B cell (primary cell): ENCODE measurements around the gene PPP1R7. TPM values are rescaled to one million over a fixed set of nuclear protein-coding genes. Genes with fewer than 3 reads are reported as not detected.

ENCODE experiments used
- ATAC-seq: fragments of 200-7000 bp; cut with Tn5 transposase; one replicate; pipeline ENCODE4 v1.10.0; 2021; ENCODE audit warnings: low read depth, mild to moderate bottlenecking, moderate number of reproducible peaks, moderate library complexity
- CTCF ChIA-PET: fragments of 350-600 bp; sonication (Branson Sonifier 250); formaldehyde crosslinking; loops from one replicate; lab custom pipeline; 2021; ENCODE audit warnings: antibody characterized with exemption, inconsistent platforms; lab: Charles Lee
- POLR2A ChIA-PET: fragments of 350-600 bp; sonication (Branson Sonifier 250); formaldehyde crosslinking; loops from one replicate; lab custom pipeline; 2021; ENCODE audit warnings: antibody characterized with exemption; lab: Charles Lee
- DNase-seq: peaks from one replicate; pipeline ENCODE4 v3.0.0; 2013
- H2AFZ ChIP-seq: 2 replicates; pipeline ENCODE4 v1.6.1; 2012; ENCODE audit warnings: mild to moderate bottlenecking, low read depth, low read length; ENCODE audit not compliant: insufficient read depth, poor library complexity, severe bottlenecking
- H3K27ac ChIP-seq, 2 donors: 1 replicate in 1 of 2; 2 replicates in 1 of 2; pipeline ENCODE4 v1.5.1; 2012 to 2013; ENCODE audit warnings: low read length in 2 of 2, mild to moderate bottlenecking in 2 of 2, moderate library complexity in 1 of 2
- H3K27me3 ChIP-seq, 4 experiments: fragments of 200-600 bp in 1 of 4; sonication (generic) in 1 of 4; replicated peaks in 1 of 4; 1 replicate in 2 of 4; 2 replicates in 2 of 4; pipeline versions ENCODE4 v1.6.1 to v1.7.0; 2013 to 2016; ENCODE audit warnings: low read length in 3 of 4, mild to moderate bottlenecking in 2 of 4, mixed read lengths in 1 of 4, moderate library complexity in 1 of 4; ENCODE audit not compliant: insufficient read depth in 4 of 4, control insufficient read depth in 3 of 4; ENCODE audit errors: control extremely low read depth in 1 of 4
- H3K36me3 ChIP-seq, 2 experiments: replicated peaks in 1 of 2; 1 replicate in 1 of 2; 2 replicates in 1 of 2; pipeline versions ENCODE4 v1.6.1 to v1.7.1; 2013; ENCODE audit warnings: low read length in 1 of 2; ENCODE audit not compliant: insufficient read depth in 2 of 2, control insufficient read depth in 1 of 2; ENCODE audit errors: control extremely low read depth in 1 of 2, extremely low read depth in 1 of 2
- H3K4me1 ChIP-seq, 2 donors: fragments of 200-600 bp in 1 of 2; sonication (generic) in 1 of 2; 1 replicate in 1 of 2; 2 replicates in 1 of 2; pipeline versions ENCODE4 v1.5.1 to v1.6.1; 2013 to 2017; ENCODE audit warnings: low read length in 2 of 2; ENCODE audit not compliant: control insufficient read depth in 2 of 2, insufficient read depth in 2 of 2
- H3K4me2 ChIP-seq: replicated peaks from 2 replicates; pipeline ENCODE3; 2012; ENCODE audit warnings: mild to moderate bottlenecking, low read depth, low read length; ENCODE audit not compliant: poor library complexity, severe bottlenecking
- H3K4me3 ChIP-seq, 5 experiments: fragments of 200-600 bp in 1 of 5; sonication (generic) in 1 of 5; 1 replicate in 3 of 5; 2 replicates in 2 of 5; pipeline versions ENCODE4 v1.5.1 to v1.7.0; 2011 to 2016; ENCODE audit warnings: low read length in 4 of 5, mild to moderate bottlenecking in 4 of 5, low read depth in 2 of 5, control low read depth in 1 of 5, moderate library complexity in 1 of 5; ENCODE audit not compliant: insufficient read depth in 1 of 5; ENCODE audit errors: control extremely low read depth in 1 of 5, extremely low read depth in 1 of 5
- H3K79me2 ChIP-seq: fragments of 200-600 bp; sonication (generic); one replicate; pipeline ENCODE4 v1.6.0; 2016; ENCODE audit warnings: low read length; ENCODE audit not compliant: control insufficient read depth, insufficient read depth
- H3K9ac ChIP-seq: fragments of 200-600 bp; sonication (generic); 2 replicates; pipeline ENCODE4 v1.6.1; 2017; ENCODE audit warnings: mild to moderate bottlenecking, low read length, moderate library complexity
- H3K9me3 ChIP-seq, 3 donors: one replicate each; pipeline versions ENCODE4 v1.6.1 to v1.7.1; 2013; ENCODE audit warnings: low read length in 2 of 3; ENCODE audit not compliant: control insufficient read depth in 2 of 3, insufficient read depth in 1 of 3; ENCODE audit errors: control extremely low read depth in 1 of 3
- H4K20me1 ChIP-seq: 2 replicates; pipeline ENCODE4 v1.6.0; 2012; ENCODE audit warnings: mild to moderate bottlenecking, low read length; ENCODE audit not compliant: insufficient read depth, control insufficient read depth, poor library complexity, severe bottlenecking
- H3K27ac Mint-ChIP-seq: one replicate; pipeline ENCODE4 v1.8.0; 2021; ENCODE audit warnings: mixed read lengths
- H3K27me3 Mint-ChIP-seq: one replicate; pipeline ENCODE4 v1.8.0; 2021; ENCODE audit warnings: mixed read lengths
- H3K4me1 Mint-ChIP-seq: one replicate; pipeline ENCODE4 v1.8.0; 2021; ENCODE audit warnings: mixed read lengths
- H3K4me3 Mint-ChIP-seq: one replicate; pipeline ENCODE4 v1.8.0; 2021; ENCODE audit warnings: mixed read lengths
- H3K9me3 Mint-ChIP-seq: one replicate; pipeline ENCODE4 v1.8.0; 2022; ENCODE audit warnings: mixed read lengths; ENCODE audit not compliant: insufficient read depth
- EZH2 ChIP-seq: IDR thresholded peaks from 2 replicates; pipeline ENCODE4 v1.6.1; 2012; ENCODE audit warnings: borderline replicate concordance, low read depth, mild to moderate bottlenecking, moderate library complexity, low read length; ENCODE audit not compliant: insufficient read depth, poor library complexity, severe bottlenecking
- WGBS: methylation state at CpG from one replicate; pipeline ENCODE4 v1.1.5; 2013; ENCODE audit warnings: missing lambda C conversion rate; ENCODE audit not compliant: insufficient coverage; 5-methylcytosine and 5-hydroxymethylcytosine counted together
- intact Hi-C: fragments of 100-400 bp; cut with micrococcal nuclease; formaldehyde crosslinking; loops from one replicate; pipeline ENCODE4 v1.10.0; 2022
- polyA plus RNA-seq: library from polyadenylated mRNA; depleted of rRNA; stranded (reverse); fragments of >200 nt; gene quantifications from 2 replicates; pipeline ENCODE4 v1.2.3, GENCODE V29; 2012
- total RNA-seq, 2 donors: library from RNA; stranded (reverse); fragments of 120-200 nt in 1 of 2; gene quantifications; 1 replicate in 1 of 2; 2 replicates in 1 of 2; pipeline versions ENCODE4 v1.2.3 to v1.2.4, GENCODE V29; 2013 to 2022
- TF ChIP-seq, protein P1 (sequence below): fragments of 200-600 bp; IDR thresholded peaks from one replicate; pipeline ENCODE4 v1.8.0; 2022; ENCODE audit warnings: antibody characterized with exemption, mild to moderate bottlenecking

PPP1R7 gene
- total and polyA plus RNA-seq, 2 donors (not counting 1 experiment from before 2014, with no cell fraction given), result 37.7 to 50.9 TPM

DNA sequence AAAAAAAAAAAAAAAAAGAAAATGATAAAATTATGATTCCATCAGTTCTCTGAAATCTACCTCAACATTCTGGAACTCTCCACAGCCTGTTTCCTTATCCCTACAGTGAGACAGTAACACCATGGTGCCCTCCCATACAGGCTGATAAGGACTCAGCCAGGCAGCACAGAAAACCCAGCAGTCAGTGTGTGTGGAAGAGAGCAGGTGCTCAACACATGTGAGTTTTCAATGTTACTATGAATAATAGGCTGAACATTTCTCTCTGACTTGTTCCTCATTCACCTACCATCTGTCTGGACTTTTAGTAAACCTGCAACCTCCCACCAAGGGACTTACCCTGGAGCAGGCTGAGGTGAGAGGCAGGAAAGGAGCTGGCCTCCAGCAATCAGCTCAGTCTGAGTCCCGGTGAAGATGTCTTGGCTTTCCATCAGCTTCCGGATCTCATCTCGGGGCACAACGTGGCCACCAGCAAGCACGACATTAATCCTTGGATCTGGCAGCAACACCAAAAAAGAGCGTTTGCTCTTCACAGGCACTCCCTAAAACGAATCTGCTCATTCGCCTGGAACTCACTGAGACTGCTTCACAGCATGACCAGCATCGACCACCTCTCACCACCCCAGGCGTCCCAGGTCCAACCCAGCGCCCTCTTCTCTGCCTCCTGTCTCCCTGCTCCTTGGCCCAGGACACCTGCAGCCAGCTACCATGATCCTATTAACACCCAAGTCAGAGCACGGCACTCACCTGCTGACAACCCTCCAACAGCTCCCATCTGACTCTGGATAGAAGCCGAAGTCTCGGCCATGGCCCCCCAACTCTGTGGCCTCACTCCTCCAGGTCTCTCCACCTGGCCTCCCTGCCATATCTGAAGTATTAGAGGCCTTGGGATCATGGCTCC lies 17.5 kb upstream of the PPP1R7 start:
- Mint-ChIP-seq H3K4me3 (peak overlapping the region; percentile 23), H3K27ac (peak overlapping the region; percentile 79), H3K9me3 (no peaks in the 10 kb centered on the region), H3K4me1 (peaks cover 32% of the 10 kb centered on the region), H3K27me3 (no peaks in the 10 kb centered on the region)
- Histone ChIP-seq H3K4me3 (no peak overlapping the region), H3K27ac (no peak overlapping the region), H3K36me3 (peaks cover 0 to 16% of the 10 kb centered on the region in 2 experiments), H3K4me2 (no peak overlapping the region), H3K27me3 (no peaks in the 10 kb centered on the region), H3K9me3 (peaks cover 0 to 10% (median 0%) of the 10 kb centered on the region in 3 donors), H3K4me1 (peaks cover 23 to 25% of the 10 kb centered on the region in 2 donors), H3K9ac (no peak overlapping the region), H4K20me1 (no peaks in the 10 kb centered on the region), H2AFZ (no peak overlapping the region), H3K79me2 (no peaks in the 10 kb centered on the region)
- ATAC-seq, result no peak
- no peak for DNase-seq
- intact Hi-C loops, result no loop called here
- ChIA-PET POLR2A (interaction anchor here (0.6 to 1.3 kb wide), 3 partner anchors 18 to 77 kb away, joined by 3 to 7 read pairs (median 4); partner anchors contain the start of gene PPP1R7), CTCF (interaction anchor here (0.7 to 1.3 kb wide), 2 partner anchors 17 to 68 kb away, joined by 4 to 6 read pairs; partner anchors contain the start of gene PASK)
- TF ChIP-seq EZH2, result no peak
- TF ChIP-seq, protein P1, sequence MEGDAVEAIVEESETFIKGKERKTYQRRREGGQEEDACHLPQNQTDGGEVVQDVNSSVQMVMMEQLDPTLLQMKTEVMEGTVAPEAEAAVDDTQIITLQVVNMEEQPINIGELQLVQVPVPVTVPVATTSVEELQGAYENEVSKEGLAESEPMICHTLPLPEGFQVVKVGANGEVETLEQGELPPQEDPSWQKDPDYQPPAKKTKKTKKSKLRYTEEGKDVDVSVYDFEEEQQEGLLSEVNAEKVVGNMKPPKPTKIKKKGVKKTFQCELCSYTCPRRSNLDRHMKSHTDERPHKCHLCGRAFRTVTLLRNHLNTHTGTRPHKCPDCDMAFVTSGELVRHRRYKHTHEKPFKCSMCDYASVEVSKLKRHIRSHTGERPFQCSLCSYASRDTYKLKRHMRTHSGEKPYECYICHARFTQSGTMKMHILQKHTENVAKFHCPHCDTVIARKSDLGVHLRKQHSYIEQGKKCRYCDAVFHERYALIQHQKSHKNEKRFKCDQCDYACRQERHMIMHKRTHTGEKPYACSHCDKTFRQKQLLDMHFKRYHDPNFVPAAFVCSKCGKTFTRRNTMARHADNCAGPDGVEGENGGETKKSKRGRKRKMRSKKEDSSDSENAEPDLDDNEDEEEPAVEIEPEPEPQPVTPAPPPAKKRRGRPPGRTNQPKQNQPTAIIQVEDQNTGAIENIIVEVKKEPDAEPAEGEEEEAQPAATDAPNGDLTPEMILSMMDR, result no peak
- WGBS, result 89% methylated on average over 14 of the region's 14 CpGs

DNA sequence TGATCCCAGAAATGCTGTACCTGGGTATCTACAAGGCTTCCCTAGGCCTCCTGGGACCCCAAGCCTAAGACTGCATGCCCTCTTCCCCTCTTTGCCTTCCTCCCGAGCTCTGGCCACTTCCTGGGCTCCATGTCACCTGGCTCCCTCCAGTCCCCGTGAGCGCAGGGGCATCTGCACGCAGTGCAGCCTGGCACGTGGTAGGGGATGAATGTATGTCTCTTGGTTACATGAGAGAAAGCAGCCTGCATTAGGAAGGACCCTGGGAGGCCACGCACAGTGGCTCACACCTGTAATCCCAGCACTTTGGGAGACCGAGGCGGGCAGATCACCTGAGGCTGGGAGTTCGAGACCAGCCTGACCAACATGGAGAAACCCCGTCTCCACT lies 16.8 kb upstream of the PPP1R7 start:
- Histone ChIP-seq H3K79me2 (no peaks in the 10 kb centered on the region), H3K9me3 (peaks cover 0 to 7% (median 0%) of the 10 kb centered on the region in 3 donors), H3K4me2 (no peak overlapping the region), H2AFZ (no peak overlapping the region), H3K36me3 (peaks cover 0 to 21% of the 10 kb centered on the region in 2 experiments), H3K4me3 (no peak overlapping the region), H3K4me1 (peaks cover 16 to 18% of the 10 kb centered on the region in 2 donors), H4K20me1 (no peaks in the 10 kb centered on the region), H3K9ac (no peak overlapping the region), H3K27ac (no peak overlapping the region), H3K27me3 (no peaks in the 10 kb centered on the region)
- no peak for DNase-seq
- H3K27me3 Mint-ChIP-seq, result no peaks in the 10 kb centered on the region
- POLR2A ChIA-PET, result interaction anchor here (0.7 kb wide), 1 partner anchor 70 kb away, joined by 7 read pairs; no protein-coding TSS in a partner anchor
- intact Hi-C loops, result no loop called here
- CTCF ChIA-PET, result interaction anchor here (0.7 kb wide), 1 partner anchor 68 kb away, joined by 4 read pairs; no protein-coding TSS in a partner anchor
- peaks cover 26% of the 10 kb centered on the region for H3K4me1 Mint-ChIP-seq
- peak overlapping the region; percentile 10 for H3K27ac Mint-ChIP-seq
- 98% methylated on average over 7 of the region's 10 CpGs for WGBS
- TF ChIP-seq EZH2, result no peak
- TF ChIP-seq, protein P1, result no peak
- H3K9me3 Mint-ChIP-seq, result no peaks in the 10 kb centered on the region
- H3K4me3 Mint-ChIP-seq, result no peak overlapping the region
- no peak for ATAC-seq
